HL-60/S4 treated with phorbol 12-myristate 13-acetate at 8.2 ng/mL for 4 days and 3 days (cell line): ENCODE measurements around the gene SH2D3C.

Source experiments
- in situ Hi-C: fragments of 300-500 bp; cut with MboI; formaldehyde crosslinking; loops from 2 replicates; pipeline ENCODE4 v1.15.0; 2022; ENCODE audit warnings: low sequenced_read_pairs

SH2D3C gene

DNA sequence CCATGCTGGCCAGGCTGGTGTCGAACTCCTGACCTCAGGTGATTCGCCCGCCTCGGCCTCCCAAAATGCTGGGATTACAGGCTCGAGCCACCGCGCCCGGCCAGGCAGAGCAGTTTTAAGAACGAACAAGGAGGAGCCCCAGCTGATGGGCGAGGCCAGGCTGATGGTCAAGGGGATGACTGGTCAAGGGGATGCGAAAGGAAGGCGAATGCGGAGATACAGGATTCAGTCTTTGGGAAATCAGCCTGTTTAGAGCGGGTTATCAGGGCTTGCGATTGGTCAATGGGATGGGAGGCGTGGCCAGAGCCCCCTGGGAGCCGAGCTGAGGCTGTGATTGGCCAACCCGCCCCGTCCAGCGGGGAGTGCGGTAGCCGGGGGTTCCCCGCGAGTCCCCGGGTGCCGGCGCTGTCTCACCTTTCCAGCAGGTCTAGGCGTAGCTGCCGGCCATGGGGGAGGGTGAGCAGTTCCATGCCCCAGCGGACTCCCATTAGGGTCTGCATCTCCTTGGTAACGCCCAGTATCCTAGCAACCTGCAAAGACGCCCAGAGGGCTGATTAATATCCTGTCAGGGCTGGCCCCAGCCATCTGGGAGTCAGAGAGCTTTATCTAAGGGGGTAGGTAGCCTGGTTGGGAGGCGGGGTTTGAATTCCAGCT lies 35.9 kb downstream of the SH2D3C start:
- in situ Hi-C loops, result loop anchor here (25.0 kb wide), 1 partner anchor 230 kb away; no protein-coding TSS in a partner anchor

DNA sequence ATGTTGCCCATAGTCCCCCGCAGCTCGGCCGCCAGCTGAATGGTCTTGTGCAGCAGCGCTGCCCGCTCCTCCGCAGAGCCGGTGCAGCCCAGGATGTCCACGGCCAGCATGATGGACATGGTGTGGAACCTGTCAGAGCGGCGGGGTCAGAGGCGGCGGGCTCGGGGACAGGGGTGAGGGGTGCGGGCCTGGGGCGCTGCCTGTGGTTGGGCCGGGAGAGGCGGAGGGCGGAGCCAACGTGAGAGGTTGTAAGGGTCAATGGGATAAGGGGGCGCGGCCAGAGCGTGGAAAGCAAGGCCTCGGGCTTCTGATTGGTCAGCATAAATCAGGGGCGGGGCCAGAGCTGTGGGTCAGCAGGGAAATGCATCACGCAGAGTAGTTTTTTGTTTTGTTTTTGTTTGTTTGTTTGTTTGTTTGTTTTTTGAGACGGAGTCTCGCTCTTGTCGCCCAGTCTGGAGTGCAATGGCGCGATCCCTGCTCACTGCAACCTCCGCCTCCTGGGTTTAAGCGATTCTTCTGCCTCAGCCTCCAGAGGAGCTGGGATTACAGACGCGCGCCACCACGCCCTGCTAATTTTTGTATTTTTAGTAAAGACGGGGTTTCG lies 36.5 kb downstream of the SH2D3C start:
- in situ Hi-C loops, result loop anchor here (25.0 kb wide), 1 partner anchor 230 kb away; no protein-coding TSS in a partner anchor

DNA sequence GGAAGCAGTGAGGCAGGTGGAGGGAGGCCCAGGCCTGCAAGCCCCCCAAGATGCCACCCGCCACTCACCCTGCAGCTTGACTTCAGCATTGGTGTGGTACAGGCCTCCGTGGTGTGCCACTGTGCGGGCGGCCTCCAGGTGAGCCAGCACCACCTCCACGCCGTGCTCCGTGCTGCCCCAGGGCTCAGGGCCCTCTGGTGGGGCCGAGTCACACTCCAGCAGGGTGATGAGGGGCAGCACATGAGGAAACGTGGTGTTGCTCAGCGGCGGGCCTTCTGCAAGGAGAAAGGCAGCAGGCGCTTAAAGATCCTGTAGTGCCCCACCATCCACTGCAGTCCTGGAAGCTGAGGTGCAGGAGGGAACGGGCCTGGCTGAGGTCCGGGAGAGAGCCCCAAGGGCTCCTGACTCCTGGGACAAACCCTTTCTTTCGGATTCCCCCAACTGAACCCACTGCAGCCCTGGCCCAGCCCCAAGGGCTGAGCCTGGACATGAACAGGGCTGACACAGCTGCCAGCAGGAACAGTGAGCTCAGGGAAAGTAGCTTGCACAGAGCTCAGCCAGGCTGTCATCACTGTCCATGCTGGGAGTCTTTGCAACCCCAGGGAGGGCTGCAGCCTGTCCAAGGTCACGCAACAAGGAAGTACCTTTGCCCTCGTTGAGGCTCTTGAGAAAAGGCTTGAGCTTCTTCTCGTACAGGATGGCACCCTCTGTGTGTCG lies 38.7 kb downstream of the SH2D3C start:
- in situ Hi-C loops, result loop anchor here (10.0 to 25.0 kb wide), 2 partner anchors 135 to 227 kb away; partner anchors contain the start of gene AK1

GRCh38 chr9:127738666-127739065 lies 39.8 kb downstream of the SH2D3C start:
- in situ Hi-C loops, result loop anchor here (10.0 to 25.0 kb wide), 2 partner anchors 136 to 226 kb away; partner anchors contain the start of gene AK1

GRCh38 chr9:127735530-127736185 lies 42.8 kb downstream of the SH2D3C start:
- in situ Hi-C loops, result loop anchor here (10.0 to 25.0 kb wide), 2 partner anchors 139 to 223 kb away; partner anchors contain the start of gene AK1

GRCh38 chr9:127734747-127735529 lies 43.5 kb downstream of the SH2D3C start, which contains the start of gene TOR2A:
Gene TOR2A, minus strand, starts transcription at chr9:127735294. Its CDS starts 24 bp downstream, at chr9:127735270.
- in situ Hi-C loops, result loop anchor here (10.0 to 25.0 kb wide), 2 partner anchors 140 to 223 kb away; partner anchors contain the start of gene AK1

GRCh38 chr9:127734247-127734746 lies 44.2 kb downstream of the SH2D3C start:
- in situ Hi-C loops, result loop anchor here (10.0 to 25.0 kb wide), 2 partner anchors 141 to 222 kb away; partner anchors contain the start of gene AK1

- in situ Hi-C loops, result loop anchor here (10.0 to 25.0 kb wide), 2 partner anchors 141 to 221 kb away; partner anchors contain the start of gene AK1
Observed at GRCh38 chr9:127733614-127734013, 44.9 kb downstream of the SH2D3C start.

DNA sequence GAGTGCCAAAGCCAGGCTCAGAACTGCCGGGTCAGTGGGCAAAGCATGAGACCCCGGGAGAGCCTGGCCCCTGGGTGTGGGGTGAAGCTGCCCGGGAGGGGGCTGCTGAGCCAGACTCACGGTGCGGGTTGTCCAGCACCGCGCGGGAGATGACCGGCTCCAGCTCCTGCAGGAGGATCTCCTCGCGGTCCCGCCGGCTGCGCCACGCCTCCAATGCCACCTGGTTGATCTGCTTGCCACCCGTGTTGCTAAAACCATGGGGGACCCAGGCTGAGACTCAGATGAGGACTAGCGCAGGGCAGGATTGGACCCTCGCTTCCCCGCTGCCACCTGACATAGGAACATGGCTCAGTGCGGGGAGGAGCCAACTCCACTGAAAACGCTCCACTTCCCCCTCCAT lies 46.0 kb downstream of the SH2D3C start:
- in situ Hi-C loops, result loop anchor here (10.0 to 25.0 kb wide), 2 partner anchors 142 to 220 kb away; partner anchors contain the start of gene AK1

DNA sequence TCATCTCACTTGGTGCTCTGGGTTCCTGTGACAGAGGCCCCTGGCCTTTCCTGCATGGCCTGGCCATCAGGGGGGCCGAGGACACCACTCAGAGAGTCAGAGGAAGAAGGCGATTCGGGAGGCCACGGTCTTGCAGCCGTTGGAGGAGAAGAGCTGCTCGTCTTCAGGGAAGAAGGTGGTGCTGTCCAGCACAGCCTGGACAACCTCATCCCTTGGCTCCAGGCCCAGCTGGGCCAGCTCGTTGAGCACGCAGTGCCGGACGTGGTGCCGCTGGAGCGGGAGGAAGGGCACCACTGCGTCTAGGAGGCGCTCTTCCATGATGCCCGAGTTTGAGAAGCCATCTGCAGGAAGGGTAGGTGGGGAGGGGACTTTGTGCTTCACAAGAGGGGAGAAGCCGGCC lies 46.5 kb downstream of the SH2D3C start:
- in situ Hi-C loops, result loop anchor here (10.0 to 25.0 kb wide), 2 partner anchors 143 to 220 kb away; partner anchors contain the start of gene AK1

DNA sequence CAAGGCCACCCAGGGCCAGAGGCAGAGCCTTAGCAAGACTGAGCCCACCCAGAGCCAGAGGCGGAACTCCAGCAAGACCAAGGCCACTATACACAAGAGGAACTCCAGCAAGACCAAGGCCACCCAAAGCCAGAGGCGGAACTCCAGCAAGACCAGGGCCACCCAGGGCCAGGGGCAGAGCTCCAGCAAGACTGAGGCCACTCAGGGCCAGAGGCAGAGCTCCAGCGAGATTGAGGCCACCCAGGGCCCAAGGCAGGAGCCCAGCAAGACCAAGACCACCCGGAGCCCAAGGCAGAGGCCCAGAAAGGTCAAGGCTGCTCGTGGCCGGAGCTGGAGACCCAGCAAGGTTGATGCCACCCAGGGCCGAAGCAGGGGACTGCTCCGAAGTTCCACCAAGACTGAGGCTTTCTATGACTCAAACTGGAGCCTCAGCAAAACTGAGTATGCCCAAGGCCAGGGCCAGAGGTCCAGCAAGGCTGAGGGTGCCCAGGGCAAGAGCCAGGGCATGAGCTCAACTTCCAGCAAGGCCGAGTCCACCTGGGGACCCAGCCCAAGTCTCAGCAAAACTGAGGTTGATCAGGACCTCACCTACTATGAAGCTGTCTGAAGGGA lies 47.6 kb downstream of the SH2D3C start:
- in situ Hi-C loops, result loop anchor here (10.0 to 25.0 kb wide), 2 partner anchors 144 to 219 kb away; partner anchors contain the start of gene AK1

DNA sequence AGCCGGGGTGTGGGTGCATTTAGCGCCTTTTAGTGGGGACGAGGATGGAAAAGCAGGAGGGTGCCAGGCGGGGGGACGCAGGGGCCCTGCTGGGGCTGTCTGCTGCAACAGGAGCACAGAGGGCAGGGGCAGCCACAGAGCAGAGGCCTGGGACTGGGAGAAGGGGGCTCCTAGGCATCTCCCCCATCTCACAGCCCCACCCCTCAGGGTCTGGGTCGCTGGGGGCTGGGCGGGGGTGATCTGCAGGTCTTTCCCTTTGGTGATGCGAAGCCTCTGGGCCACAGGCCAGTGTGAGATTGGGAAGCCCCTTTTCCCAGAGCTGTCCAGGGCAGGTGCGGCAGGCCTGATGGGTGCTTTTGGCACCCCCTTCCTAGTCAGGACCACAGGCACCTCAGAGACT lies 48.2 kb downstream of the SH2D3C start:
- in situ Hi-C loops, result loop anchor here (10.0 to 25.0 kb wide), 2 partner anchors 145 to 218 kb away; partner anchors contain the start of gene AK1

DNA sequence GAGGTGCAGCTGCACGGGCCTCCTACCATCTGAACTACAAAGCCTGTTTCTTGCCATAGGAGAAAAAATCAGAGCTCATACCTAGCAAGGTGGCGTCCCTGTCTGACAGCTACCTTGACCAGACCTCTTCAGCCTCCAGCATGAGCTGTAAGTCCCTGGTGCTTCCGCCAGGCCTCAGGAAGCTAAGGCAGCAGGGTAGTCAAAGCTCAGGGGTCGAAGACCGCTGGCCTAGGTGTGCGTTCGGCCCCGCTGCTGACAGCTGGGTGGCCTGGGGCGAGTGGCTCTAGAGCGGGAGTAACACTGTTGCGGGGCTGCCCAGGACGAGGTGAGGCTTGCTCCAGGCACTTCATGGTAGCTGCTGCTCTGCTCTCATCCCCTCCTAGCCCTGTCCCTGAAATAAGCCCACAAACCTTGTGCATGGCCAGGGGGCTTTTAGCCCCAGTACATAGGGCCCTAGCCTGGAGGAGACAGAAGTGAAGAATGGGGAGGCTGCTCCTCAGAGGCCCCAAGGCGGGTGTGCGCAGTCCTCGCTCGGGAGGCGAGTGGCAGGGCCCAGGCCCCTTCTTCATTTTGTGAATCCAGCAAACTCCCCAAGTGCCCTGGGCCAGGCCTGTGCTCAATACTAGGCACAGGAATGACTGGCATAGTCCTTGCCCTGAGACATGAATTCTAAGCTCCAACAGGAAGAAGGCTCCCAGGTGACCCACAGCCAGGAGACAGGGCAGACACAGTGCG lies 48.8 kb downstream of the SH2D3C start:
- in situ Hi-C loops, result loop anchor here (10.0 to 25.0 kb wide), 2 partner anchors 145 to 217 kb away; partner anchors contain the start of gene AK1

DNA sequence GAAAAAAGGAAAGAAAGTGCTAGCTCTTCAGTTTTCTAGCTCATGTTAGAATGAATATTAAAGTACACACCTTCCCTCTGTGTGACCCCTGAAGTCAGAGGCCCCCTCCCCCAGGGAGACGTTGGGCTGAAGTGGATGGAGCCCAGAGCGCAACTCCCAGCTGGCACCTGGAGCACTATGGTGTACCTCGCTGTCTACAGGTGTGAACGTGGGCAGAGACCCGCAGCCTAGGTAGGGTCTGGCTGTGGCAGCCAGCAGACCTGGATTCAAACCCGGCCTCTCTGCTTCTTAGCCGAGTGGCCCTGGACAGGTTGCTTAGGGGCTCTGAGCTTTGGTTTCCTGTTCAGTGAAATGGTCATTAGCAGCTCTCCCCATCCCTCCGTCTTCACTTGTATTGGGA lies 49.7 kb downstream of the SH2D3C start:
- in situ Hi-C loops, result loop anchor here (25.0 kb wide), 1 partner anchor 217 kb away; no protein-coding TSS in a partner anchor

DNA sequence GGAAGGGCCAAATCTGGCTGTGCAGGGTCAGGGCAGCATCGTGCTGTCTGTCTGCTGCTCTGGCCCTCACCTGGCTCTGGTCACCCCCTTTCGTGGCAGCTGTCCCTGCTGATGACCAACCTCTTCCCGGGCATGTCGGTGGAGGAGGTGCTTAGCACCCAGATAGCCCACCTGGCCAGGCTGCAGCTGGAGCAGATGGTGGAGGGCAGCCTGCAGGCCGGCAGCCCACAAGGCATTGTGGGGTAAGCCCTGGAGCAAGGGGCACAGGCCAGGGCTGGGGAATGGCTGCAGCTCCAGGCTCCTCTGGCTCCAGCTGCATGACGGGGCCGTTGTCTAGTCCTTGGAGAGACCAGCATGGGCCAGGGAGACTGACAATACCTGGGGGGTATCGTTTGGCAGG lies 51.6 kb downstream of the SH2D3C start:
- in situ Hi-C loops, result loop anchor here (25.0 kb wide), 1 partner anchor 215 kb away; no protein-coding TSS in a partner anchor

GRCh38 chr9:127724012-127724411 lies 54.5 kb downstream of the SH2D3C start:
- in situ Hi-C loops, result no loop called here

GRCh38 chr9:127723444-127723843 lies 55.0 kb downstream of the SH2D3C start:
- in situ Hi-C loops, result no loop called here

DNA sequence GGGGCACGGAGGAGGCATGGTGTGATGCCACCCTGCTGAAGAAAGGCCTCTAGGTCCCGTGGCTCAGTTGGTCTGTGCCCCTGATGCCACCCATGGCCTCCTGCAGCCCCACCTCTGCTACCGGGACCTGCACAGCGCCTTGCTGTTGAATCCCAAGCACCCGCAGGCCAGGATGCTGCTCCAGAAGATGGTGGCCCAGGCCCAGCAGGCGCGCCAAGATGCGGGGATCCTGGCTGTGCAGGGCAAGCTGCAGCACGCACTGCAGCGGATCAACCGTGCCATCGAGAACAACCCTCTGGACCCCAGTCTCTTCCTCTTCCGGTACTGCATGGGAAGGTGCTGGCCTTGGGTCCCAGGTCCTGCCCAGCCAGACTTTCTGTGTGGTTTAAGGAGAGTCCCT lies 55.5 kb downstream of the SH2D3C start:
- in situ Hi-C loops, result no loop called here
